Uterus (tissue), 4 donors: ENCODE data around the gene CRY2. TPM values are rescaled to one million over a fixed set of nuclear protein-coding genes. Genes with fewer than 3 reads are reported as not detected.
A peak's percentile ranks its signal among the peaks of the same experiment; 100 is the strongest.

Experiments
- DNase-seq, 2 donors: peaks; one replicate each; pipeline ENCODE4 v3.0.0-alpha.2; 2019 to 2020
- H3K27ac ChIP-seq, 2 donors: fragments of 200-600 bp; sonication (generic); 1 replicate in 1 of 2; 2 replicates in 1 of 2; pipeline ENCODE4 v1.5.1; 2016 to 2018
- H3K27me3 ChIP-seq, 2 donors: fragments of 200-600 bp; sonication (generic); one replicate each; pipeline ENCODE4 v1.5.1; 2018 to 2019; ENCODE audit warnings: control low read depth in 1 of 2
- H3K36me3 ChIP-seq, 2 donors: fragments of 200-600 bp; sonication (generic); one replicate each; pipeline ENCODE4 v1.5.1; 2019; ENCODE audit warnings: control low read depth in 1 of 2
- H3K4me1 ChIP-seq, 2 donors: fragments of 200-600 bp; sonication (generic); one replicate each; pipeline ENCODE4 v1.5.1; 2018 to 2019; ENCODE audit warnings: control low read depth in 1 of 2
- H3K4me3 ChIP-seq, 2 donors: fragments of 200-600 bp; sonication (generic); 1 replicate in 1 of 2; 2 replicates in 1 of 2; pipeline ENCODE4 v1.5.1; 2018 to 2019; ENCODE audit warnings: mild to moderate bottlenecking in 1 of 2
- H3K9me3 ChIP-seq, 2 donors: fragments of 200-600 bp; sonication (generic); one replicate each; pipeline ENCODE4 v1.5.1; 2019; ENCODE audit warnings: control low read depth in 1 of 2
- CTCF ChIP-seq, 4 experiments: fragments of 200-600 bp in 2 of 4; fragments of 450-650 bp in 2 of 4; sonication (generic) in 2 of 4; IDR thresholded peaks; one replicate each; pipeline ENCODE4 v1.5.1; 2016 to 2019; ENCODE audit warnings: antibody characterized with exemption in 4 of 4, mild to moderate bottlenecking in 2 of 4, moderate library complexity in 1 of 4
- POLR2A ChIP-seq, 2 donors: fragments of 450-650 bp; IDR thresholded peaks; one replicate each; pipeline ENCODE4 v1.6.1; 2016; ENCODE audit warnings: antibody characterized with exemption in 2 of 2, mild to moderate bottlenecking in 1 of 2, moderate library complexity in 1 of 2
- intact Hi-C: fragments of 100-400 bp; cut with DNase I; formaldehyde crosslinking; loops from one replicate; pipeline ENCODE4 v1.15.1; 2023; ENCODE audit warnings: low total_unique reads
- total RNA-seq, 4 donors: library from RNA; depleted of rRNA in 3 of 4; stranded (reverse); fragments of >200 nt in 3 of 4; gene quantifications; one replicate each; pipeline versions ENCODE4 v1.1.0 to v1.2.4, GENCODE V29; 2014 to 2023
- donor health status: DM: yes; HTN: yes; CAD: no.

Gene CRY2
- total RNA-seq, 4 donors from 2014 or later = 22.1 to 91.8 (median 61.0) TPM

GRCh38 chr11:45918962-45919675, 71.8 kb downstream of the CRY2 start:
- Histone ChIP-seq H3K27me3 (peaks cover 0 to 12% of the 10 kb centered on the region in 2 donors), H3K36me3 (no peaks in the 10 kb centered on the region), H3K4me1 (peaks cover 7 to 20% of the 10 kb centered on the region in 2 donors), H3K4me3 (peak overlapping the region in 1 of 2 donors; percentile 88), H3K27ac (peak overlapping the region; percentile 85 to 86), H3K9me3 (no peaks in the 10 kb centered on the region)
- no peak for TF ChIP-seq POLR2A (IDR thresholded peaks at IDR 0.05)
- no peak for TF ChIP-seq CTCF (IDR thresholded peaks at IDR 0.05)
- intact Hi-C loops = loop anchor here (5.0 kb wide), 1 partner anchor 72 kb away; the partner anchor contains the start of gene CRY2
- no peak for DNase-seq

GRCh38 chr11:45919806-45920530, 72.7 kb downstream of the CRY2 start:
- no peak overlapping the region for H3K4me3 ChIP-seq
- DNase-seq = no peak
- H3K9me3 ChIP-seq = no peaks in the 10 kb centered on the region
- intact Hi-C loops = loop anchor here (5.0 kb wide), 1 partner anchor 73 kb away; the partner anchor contains the start of gene CRY2
- peaks cover 0 to 12% of the 10 kb centered on the region in 2 donors for H3K27me3 ChIP-seq
- no peaks in the 10 kb centered on the region for H3K36me3 ChIP-seq
- TF ChIP-seq POLR2A (IDR thresholded peaks at IDR 0.05) (no peak), CTCF (IDR thresholded peaks at IDR 0.05) (no peak)
- H3K4me1 ChIP-seq = peaks cover 7 to 20% of the 10 kb centered on the region in 2 donors
- no peak overlapping the region for H3K27ac ChIP-seq

GRCh38 chr11:45920531-45921477, 73.5 kb downstream of the CRY2 start:
- TF ChIP-seq CTCF (IDR thresholded peaks at IDR 0.05) = no peak
- H3K27ac ChIP-seq = no peak overlapping the region
- intact Hi-C loops = no loop called here
- no peaks in the 10 kb centered on the region for H3K9me3 ChIP-seq
- peak in 1 of 2 donors; percentile 8 for DNase-seq
- peaks cover 7 to 20% of the 10 kb centered on the region in 2 donors for H3K4me1 ChIP-seq
- no peak overlapping the region for H3K4me3 ChIP-seq
- no peaks in the 10 kb centered on the region for H3K36me3 ChIP-seq
- H3K27me3 ChIP-seq = peaks cover 0 to 12% of the 10 kb centered on the region in 2 donors

GRCh38 chr11:45921561-45922424, 74.5 kb downstream of the CRY2 start:
- Histone ChIP-seq H3K4me3 (peak overlapping the region in 1 of 2 donors; percentile 26), H3K36me3 (no peaks in the 10 kb centered on the region), H3K4me1 (peaks cover 5 to 20% of the 10 kb centered on the region in 2 donors), H3K9me3 (no peaks in the 10 kb centered on the region), H3K27ac (no peak overlapping the region), H3K27me3 (peaks cover 0 to 12% of the 10 kb centered on the region in 2 donors)
- peak in 1 of 2 donors; percentile 19 for DNase-seq
- intact Hi-C loops = no loop called here
- TF ChIP-seq POLR2A (IDR thresholded peaks at IDR 0.05) (peak in 1 of 2 donors; percentile 9), CTCF (IDR thresholded peaks at IDR 0.05) (no peak)
